Thymus (tissue), 11 donors: ENCODE data around the gene KATNB1. TPM values are rescaled to one million over a fixed set of nuclear protein-coding genes. Genes with fewer than 3 reads are reported as not detected.

Experiments
- DNase-seq, 9 donors: peaks; one replicate each; pipeline ENCODE4 v3.0.0-alpha.2; 2013; ENCODE audit warnings: low spot score in 9 of 9, low read depth in 6 of 9, missing footprints in 1 of 9
- H3K27ac ChIP-seq, 2 donors: one replicate each; pipeline ENCODE4 v1.5.1; 2013; ENCODE audit warnings: control low read depth in 1 of 2, low read depth in 1 of 2, low read length in 1 of 2, mild to moderate bottlenecking in 1 of 2, moderate library complexity in 1 of 2
- H3K27me3 ChIP-seq, 2 donors: one replicate each; pipeline ENCODE4 v1.5.1; 2013; ENCODE audit warnings: low read length in 1 of 2; ENCODE audit not compliant: control insufficient read depth in 2 of 2, insufficient read depth in 1 of 2
- H3K36me3 ChIP-seq, 2 donors: one replicate each; pipeline ENCODE4 v1.5.1; 2013; ENCODE audit warnings: low read length in 1 of 2, mild to moderate bottlenecking in 1 of 2, moderate library complexity in 1 of 2; ENCODE audit not compliant: control insufficient read depth in 2 of 2, insufficient read depth in 2 of 2
- H3K4me1 ChIP-seq, 2 donors: one replicate each; pipeline ENCODE4 v1.5.1; 2013; ENCODE audit warnings: low read length in 2 of 2; ENCODE audit not compliant: control insufficient read depth in 2 of 2, insufficient read depth in 2 of 2
- H3K4me3 ChIP-seq, 2 donors: one replicate each; pipeline ENCODE4 v1.5.1; 2013; ENCODE audit warnings: low read length in 2 of 2, control low read depth in 1 of 2, mild to moderate bottlenecking in 1 of 2
- H3K9me3 ChIP-seq, 2 donors: one replicate each; pipeline ENCODE4 v1.5.1; 2013; ENCODE audit warnings: low read length in 1 of 2, mild to moderate bottlenecking in 1 of 2; ENCODE audit not compliant: control insufficient read depth in 2 of 2, insufficient read depth in 1 of 2
- WGBS: extraction: QIAGEN DNeasy Blood & Tissue Kit; methylation state at CpG from one replicate; pipeline ENCODE4 v1.1.7; 2013; 5-methylcytosine and 5-hydroxymethylcytosine counted together
- polyA plus RNA-seq: library from polyadenylated mRNA; stranded (reverse); fragments of 200-250 nt; gene quantifications from one replicate; pipeline ENCODE4 v1.2.3, GENCODE V29; 2013
- total RNA-seq: library from RNA; stranded (reverse); fragments of 120-200 nt; gene quantifications from one replicate; pipeline ENCODE4 v1.2.4, GENCODE V29; 2013
- donor health status: healthy.

The KATNB1 gene
- total and polyA plus RNA-seq, 2 donors, result 13.3 to 15.1 TPM

- Histone ChIP-seq H3K27ac (no peak overlapping the region), H3K9me3 (no peaks in the 10 kb centered on the region)
These were observed 25.0 kb downstream of the KATNB1 start for GRCh38 chr16:57760357-57761160.

GRCh38 chr16:57761301-57761700, 25.7 kb downstream of the KATNB1 start:
- no peak for DNase-seq
- Histone ChIP-seq H3K9me3 (no peaks in the 10 kb centered on the region), H3K27ac (no peak overlapping the region), H3K36me3 (peaks cover 0 to 5% of the 10 kb centered on the region in 2 donors), H3K27me3 (no peaks in the 10 kb centered on the region), H3K4me3 (no peak overlapping the region), H3K4me1 (no peaks in the 10 kb centered on the region)
- 92% methylated on average over 9 of the region's 9 CpGs for WGBS

More at GRCh38 chr16:57760357-57761160, 25.0 kb downstream of the KATNB1 start:
- Histone ChIP-seq H3K4me3 (no peak overlapping the region), H3K36me3 (peaks cover 3 to 6% of the 10 kb centered on the region in 2 donors), H3K27me3 (no peaks in the 10 kb centered on the region), H3K4me1 (no peaks in the 10 kb centered on the region)
- DNase-seq, result no peak
- WGBS, result 96% methylated on average over 40 of the region's 40 CpGs

- no peaks in the 10 kb centered on the region for H3K27me3 ChIP-seq
- no peak overlapping the region for H3K4me3 ChIP-seq
- H3K4me1 ChIP-seq, result no peaks in the 10 kb centered on the region
- H3K36me3 ChIP-seq, result peaks cover 0 to 5% of the 10 kb centered on the region in 2 donors
- WGBS, result 96% methylated on average over 12 of the region's 12 CpGs
- H3K27ac ChIP-seq, result no peak overlapping the region
- no peak for DNase-seq
- H3K9me3 ChIP-seq, result no peaks in the 10 kb centered on the region
These were observed 26.4 kb downstream of the KATNB1 start for GRCh38 chr16:57761957-57762356.

GRCh38 chr16:57762365-57763040, 26.9 kb downstream of the KATNB1 start:
- WGBS, result 89% methylated on average over 15 of the region's 15 CpGs
- H3K4me1 ChIP-seq, result no peaks in the 10 kb centered on the region
- no peak overlapping the region for H3K27ac ChIP-seq
- no peak overlapping the region for H3K4me3 ChIP-seq
- no peaks in the 10 kb centered on the region for H3K27me3 ChIP-seq
- H3K36me3 ChIP-seq, result peaks cover 0 to 5% of the 10 kb centered on the region in 2 donors
- DNase-seq, result no peak
- no peaks in the 10 kb centered on the region for H3K9me3 ChIP-seq

GRCh38 chr16:57763285-57764005, 27.9 kb downstream of the KATNB1 start:
- no peak for DNase-seq
- H3K27me3 ChIP-seq, result no peaks in the 10 kb centered on the region
- no peaks in the 10 kb centered on the region for H3K36me3 ChIP-seq
- H3K9me3 ChIP-seq, result no peaks in the 10 kb centered on the region
- H3K27ac ChIP-seq, result no peak overlapping the region
- WGBS, result 94% methylated on average over 14 of the region's 14 CpGs
- no peak overlapping the region for H3K4me3 ChIP-seq
- H3K4me1 ChIP-seq, result no peaks in the 10 kb centered on the region

GRCh38 chr16:57764006-57764340, 28.4 kb downstream of the KATNB1 start:
- WGBS, result 97% methylated on average over 9 of the region's 9 CpGs
- DNase-seq, result no peak
- Histone ChIP-seq H3K27me3 (no peaks in the 10 kb centered on the region), H3K36me3 (no peaks in the 10 kb centered on the region), H3K4me3 (no peak overlapping the region), H3K4me1 (no peaks in the 10 kb centered on the region), H3K27ac (no peak overlapping the region), H3K9me3 (no peaks in the 10 kb centered on the region)

GRCh38 chr16:57764341-57765159, 29.0 kb downstream of the KATNB1 start:
- H3K27me3 ChIP-seq, result no peaks in the 10 kb centered on the region
- no peak overlapping the region for H3K4me3 ChIP-seq
- no peak for DNase-seq
- no peaks in the 10 kb centered on the region for H3K36me3 ChIP-seq
- H3K4me1 ChIP-seq, result no peaks in the 10 kb centered on the region
- no peaks in the 10 kb centered on the region for H3K9me3 ChIP-seq
- no peak overlapping the region for H3K27ac ChIP-seq
- WGBS, result 96% methylated on average over 6 of the region's 6 CpGs

- WGBS, result 97% methylated on average over 17 of the region's 17 CpGs
- no peaks in the 10 kb centered on the region for H3K36me3 ChIP-seq
- no peak overlapping the region for H3K4me3 ChIP-seq
- H3K4me1 ChIP-seq, result no peaks in the 10 kb centered on the region
- H3K27ac ChIP-seq, result no peak overlapping the region
- no peaks in the 10 kb centered on the region for H3K27me3 ChIP-seq
- DNase-seq, result no peak
- no peaks in the 10 kb centered on the region for H3K9me3 ChIP-seq
These were observed 29.7 kb downstream of the KATNB1 start for GRCh38 chr16:57765160-57765728.
